HEK293 (cell line): ENCODE results near the gene FA2H.

Source experiments
- BCL11B ChIP-seq: fragments of 450-650 bp; formaldehyde crosslinking; IDR thresholded peaks from 2 replicates; pipeline ENCODE4 v1.5.1; 2016; ENCODE audit warnings: low read depth, missing biosample characterization, missing genetic modification characterization
- KLF9 ChIP-seq: fragments of 450-650 bp; formaldehyde crosslinking; IDR thresholded peaks from 2 replicates; pipeline ENCODE4 v1.5.1; 2016; ENCODE audit warnings: missing biosample characterization, missing genetic modification characterization, low read depth
- ZBTB1 ChIP-seq: fragments of 450-650 bp; formaldehyde crosslinking; IDR thresholded peaks from 2 replicates; pipeline ENCODE4 v1.5.1; 2016; ENCODE audit warnings: missing biosample characterization, missing genetic modification characterization
- ZBTB20 ChIP-seq: fragments of 450-650 bp; formaldehyde crosslinking; IDR thresholded peaks from 2 replicates; pipeline ENCODE4 v1.5.1; 2016; ENCODE audit warnings: missing biosample characterization, missing genetic modification characterization
- ZBTB8A ChIP-seq: fragments of 450-650 bp; formaldehyde crosslinking; IDR thresholded peaks from 2 replicates; pipeline ENCODE4 v1.5.1; 2016; ENCODE audit warnings: missing biosample characterization, missing genetic modification characterization
- ZFP3 ChIP-seq: fragments of 450-650 bp; formaldehyde crosslinking; IDR thresholded peaks from 2 replicates; pipeline ENCODE4 v1.5.1; 2016; ENCODE audit warnings: low read depth, missing biosample characterization, missing genetic modification characterization
- ZNF10 ChIP-seq: fragments of 450-650 bp; formaldehyde crosslinking; IDR thresholded peaks from 2 replicates; pipeline ENCODE4 v1.5.1; 2017; ENCODE audit warnings: missing biosample characterization, missing genetic modification characterization
- ZNF140 ChIP-seq: fragments of 450-650 bp; formaldehyde crosslinking; IDR thresholded peaks from 2 replicates; pipeline ENCODE4 v1.5.1; 2016; ENCODE audit warnings: missing biosample characterization, missing genetic modification characterization
- ZNF174 ChIP-seq: fragments of 450-650 bp; formaldehyde crosslinking; IDR thresholded peaks from 2 replicates; pipeline ENCODE4 v1.5.0; 2017; ENCODE audit warnings: missing biosample characterization, mild to moderate bottlenecking, missing genetic modification characterization
- ZNF211 ChIP-seq: fragments of 450-650 bp; formaldehyde crosslinking; IDR thresholded peaks from 2 replicates; pipeline ENCODE4 v1.5.1; 2016; ENCODE audit warnings: low read depth, missing biosample characterization, missing genetic modification characterization
- ZNF274 ChIP-seq, 2 experiments: fragments of 200-500 bp in 1 of 2; fragments of 450-650 bp in 1 of 2; sonication (Bioruptor generic) in 1 of 2; formaldehyde crosslinking in 1 of 2; IDR thresholded peaks; 2 replicates each; pipeline versions ENCODE4 v1.5.1 to v1.6.1; 2014 to 2016; ENCODE audit warnings: borderline replicate concordance in 1 of 2, inconsistent platforms in 1 of 2, low read length in 1 of 2, missing biosample characterization in 1 of 2, missing genetic modification characterization in 1 of 2
- ZNF311 ChIP-seq: fragments of 450-650 bp; formaldehyde crosslinking; IDR thresholded peaks from 2 replicates; pipeline ENCODE4 v1.5.1; 2017; ENCODE audit warnings: missing biosample characterization, missing genetic modification characterization, borderline replicate concordance
- ZNF335 ChIP-seq: fragments of 450-650 bp; formaldehyde crosslinking; conservative IDR thresholded peaks from 2 replicates; pipeline ENCODE4 v1.5.1; 2016; ENCODE audit warnings: missing biosample characterization, missing genetic modification characterization
- ZNF341 ChIP-seq: fragments of 450-650 bp; formaldehyde crosslinking; IDR thresholded peaks from 2 replicates; pipeline ENCODE4; 2016; ENCODE audit warnings: low read depth, missing biosample characterization, missing genetic modification characterization
- ZNF366 ChIP-seq: fragments of 450-650 bp; formaldehyde crosslinking; conservative IDR thresholded peaks from 2 replicates; pipeline ENCODE4 v1.5.1; 2016; ENCODE audit warnings: missing biosample characterization, missing genetic modification characterization
- ZNF391 ChIP-seq: fragments of 450-650 bp; formaldehyde crosslinking; IDR thresholded peaks from 2 replicates; pipeline ENCODE4 v1.5.1; 2016; ENCODE audit warnings: low read depth, missing biosample characterization, missing genetic modification characterization, borderline replicate concordance
- ZNF404 ChIP-seq: fragments of 450-650 bp; formaldehyde crosslinking; IDR thresholded peaks from 2 replicates; pipeline ENCODE4 v1.5.1; 2017; ENCODE audit warnings: missing biosample characterization, missing genetic modification characterization
- ZNF416 ChIP-seq: fragments of 450-650 bp; formaldehyde crosslinking; IDR thresholded peaks from 2 replicates; pipeline ENCODE4 v1.5.1; 2016; ENCODE audit warnings: missing biosample characterization, missing genetic modification characterization
- ZNF423 ChIP-seq: fragments of 450-650 bp; formaldehyde crosslinking; IDR thresholded peaks from 2 replicates; pipeline ENCODE4 v1.5.1; 2016; ENCODE audit warnings: missing biosample characterization, missing genetic modification characterization
- ZNF426 ChIP-seq: fragments of 450-650 bp; formaldehyde crosslinking; IDR thresholded peaks from 2 replicates; pipeline ENCODE4 v1.5.1; 2017; ENCODE audit warnings: missing biosample characterization, missing genetic modification characterization, mild to moderate bottlenecking, inconsistent platforms, moderate library complexity
- ZNF510 ChIP-seq: fragments of 450-650 bp; formaldehyde crosslinking; IDR thresholded peaks from 2 replicates; pipeline ENCODE4 v1.5.1; 2018; ENCODE audit warnings: mild to moderate bottlenecking, missing genetic modification characterization, missing biosample characterization; ENCODE audit not compliant: insufficient replicate concordance
- ZNF549 ChIP-seq: fragments of 450-650 bp; IDR thresholded peaks from 2 replicates; pipeline ENCODE4 v1.5.1; 2018; ENCODE audit warnings: missing biosample characterization, missing genetic modification characterization, mild to moderate bottlenecking, inconsistent platforms, moderate library complexity
- ZNF555 ChIP-seq: fragments of 450-650 bp; formaldehyde crosslinking; conservative IDR thresholded peaks from 2 replicates; pipeline ENCODE4 v1.5.1; 2017; ENCODE audit warnings: missing biosample characterization, mild to moderate bottlenecking, missing genetic modification characterization, inconsistent platforms
- ZNF560 ChIP-seq: fragments of 450-650 bp; formaldehyde crosslinking; IDR thresholded peaks from 2 replicates; pipeline ENCODE4 v1.5.1; 2017; ENCODE audit warnings: missing biosample characterization, missing genetic modification characterization, borderline replicate concordance
- ZNF623 ChIP-seq: fragments of 450-650 bp; formaldehyde crosslinking; IDR thresholded peaks from 2 replicates; pipeline ENCODE4 v1.5.1; 2016; ENCODE audit warnings: missing biosample characterization, missing genetic modification characterization
- ZNF629 ChIP-seq: fragments of 450-650 bp; formaldehyde crosslinking; IDR thresholded peaks from 2 replicates; pipeline ENCODE4 v1.5.1; 2017; ENCODE audit warnings: missing biosample characterization, missing genetic modification characterization
- ZNF776 ChIP-seq: fragments of 450-650 bp; formaldehyde crosslinking; IDR thresholded peaks from 2 replicates; pipeline ENCODE4 v1.5.0; 2017; ENCODE audit warnings: missing biosample characterization, missing genetic modification characterization, borderline replicate concordance
- TF ChIP-seq, protein P1 (sequence below): fragments of 450-650 bp; formaldehyde crosslinking; IDR thresholded peaks from 2 replicates; pipeline ENCODE4 v1.5.1; 2016; ENCODE audit warnings: missing biosample characterization, missing genetic modification characterization
- TF ChIP-seq, protein P2 (sequence below): fragments of 450-650 bp; formaldehyde crosslinking; IDR thresholded peaks from 2 replicates; pipeline ENCODE4 v1.5.1; 2016; ENCODE audit warnings: missing biosample characterization, missing genetic modification characterization
- TF ChIP-seq, protein P3 (sequence below): fragments of 450-650 bp; formaldehyde crosslinking; IDR thresholded peaks from 2 replicates; pipeline ENCODE4 v1.5.1; 2017; ENCODE audit warnings: missing biosample characterization, missing genetic modification characterization
- TF ChIP-seq, protein P4 (sequence below): fragments of 450-650 bp; formaldehyde crosslinking; IDR thresholded peaks from 2 replicates; pipeline ENCODE4 v1.5.1; 2016; ENCODE audit warnings: missing biosample characterization, missing genetic modification characterization
- TF ChIP-seq, protein P5 (sequence below): sonication (generic); formaldehyde crosslinking; IDR thresholded peaks from 2 replicates; pipeline ENCODE4 v1.8.1; 2022; ENCODE audit warnings: mild to moderate bottlenecking, moderate library complexity, missing genetic modification reagents

FA2H gene

DNA sequence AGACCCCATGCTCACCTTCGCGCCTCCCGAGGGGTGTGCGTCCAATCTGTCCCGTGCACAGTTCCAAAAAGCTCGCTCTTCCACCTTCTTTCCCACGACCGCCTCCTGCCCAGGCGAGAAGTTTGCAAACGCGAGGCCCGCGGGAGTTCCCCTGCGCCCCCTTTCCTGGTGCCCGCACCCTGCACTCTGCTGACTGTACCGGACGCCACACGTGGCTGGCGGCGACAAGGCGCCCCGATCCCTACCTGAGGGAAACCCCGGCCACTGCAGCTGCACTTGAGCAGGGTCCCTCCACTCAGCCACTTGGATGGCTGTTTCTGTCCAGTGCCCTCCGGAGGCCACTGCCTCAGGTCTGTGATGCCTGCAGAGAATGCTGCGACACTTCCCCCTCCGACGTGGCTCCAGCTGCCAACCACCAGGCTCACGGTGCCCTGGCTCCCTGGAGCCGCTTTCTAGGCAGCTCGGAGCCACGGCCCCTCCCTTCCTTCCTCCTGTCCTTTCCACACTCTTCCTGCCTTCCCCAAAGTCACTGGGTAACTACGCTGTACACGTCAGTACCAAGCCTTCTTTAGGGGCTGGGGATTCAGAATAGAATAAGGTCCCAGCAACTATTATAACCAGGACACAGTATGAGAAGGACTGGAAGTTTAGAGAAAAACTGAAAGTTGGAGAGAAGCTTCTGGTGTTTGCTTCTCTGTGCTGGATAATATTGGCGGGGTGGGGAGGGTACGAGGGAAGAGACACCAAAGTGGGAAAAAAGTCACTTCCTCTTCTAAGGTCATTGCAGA is 74.0 kb downstream of the FA2H start, which contains the start of gene MLKL (continued):
- TF ChIP-seq, protein P1, sequence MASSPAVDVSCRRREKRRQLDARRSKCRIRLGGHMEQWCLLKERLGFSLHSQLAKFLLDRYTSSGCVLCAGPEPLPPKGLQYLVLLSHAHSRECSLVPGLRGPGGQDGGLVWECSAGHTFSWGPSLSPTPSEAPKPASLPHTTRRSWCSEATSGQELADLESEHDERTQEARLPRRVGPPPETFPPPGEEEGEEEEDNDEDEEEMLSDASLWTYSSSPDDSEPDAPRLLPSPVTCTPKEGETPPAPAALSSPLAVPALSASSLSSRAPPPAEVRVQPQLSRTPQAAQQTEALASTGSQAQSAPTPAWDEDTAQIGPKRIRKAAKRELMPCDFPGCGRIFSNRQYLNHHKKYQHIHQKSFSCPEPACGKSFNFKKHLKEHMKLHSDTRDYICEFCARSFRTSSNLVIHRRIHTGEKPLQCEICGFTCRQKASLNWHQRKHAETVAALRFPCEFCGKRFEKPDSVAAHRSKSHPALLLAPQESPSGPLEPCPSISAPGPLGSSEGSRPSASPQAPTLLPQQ (tag by site-specific recombination): 0 out of 2 replicates have a peak, but pooled peaks have one; percentile 24
- TF ChIP-seq ZNF560 (tag by site-specific recombination): no peak
- TF ChIP-seq ZNF311 (tag by site-specific recombination): no peak
- TF ChIP-seq ZNF140 (tag by site-specific recombination): no peak
- TF ChIP-seq ZNF211 (tag by site-specific recombination): no peak
- TF ChIP-seq, protein P2, sequence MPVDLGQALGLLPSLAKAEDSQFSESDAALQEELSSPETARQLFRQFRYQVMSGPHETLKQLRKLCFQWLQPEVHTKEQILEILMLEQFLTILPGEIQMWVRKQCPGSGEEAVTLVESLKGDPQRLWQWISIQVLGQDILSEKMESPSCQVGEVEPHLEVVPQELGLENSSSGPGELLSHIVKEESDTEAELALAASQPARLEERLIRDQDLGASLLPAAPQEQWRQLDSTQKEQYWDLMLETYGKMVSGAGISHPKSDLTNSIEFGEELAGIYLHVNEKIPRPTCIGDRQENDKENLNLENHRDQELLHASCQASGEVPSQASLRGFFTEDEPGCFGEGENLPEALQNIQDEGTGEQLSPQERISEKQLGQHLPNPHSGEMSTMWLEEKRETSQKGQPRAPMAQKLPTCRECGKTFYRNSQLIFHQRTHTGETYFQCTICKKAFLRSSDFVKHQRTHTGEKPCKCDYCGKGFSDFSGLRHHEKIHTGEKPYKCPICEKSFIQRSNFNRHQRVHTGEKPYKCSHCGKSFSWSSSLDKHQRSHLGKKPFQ (tag by site-specific recombination): no peak
- TF ChIP-seq, protein P3, sequence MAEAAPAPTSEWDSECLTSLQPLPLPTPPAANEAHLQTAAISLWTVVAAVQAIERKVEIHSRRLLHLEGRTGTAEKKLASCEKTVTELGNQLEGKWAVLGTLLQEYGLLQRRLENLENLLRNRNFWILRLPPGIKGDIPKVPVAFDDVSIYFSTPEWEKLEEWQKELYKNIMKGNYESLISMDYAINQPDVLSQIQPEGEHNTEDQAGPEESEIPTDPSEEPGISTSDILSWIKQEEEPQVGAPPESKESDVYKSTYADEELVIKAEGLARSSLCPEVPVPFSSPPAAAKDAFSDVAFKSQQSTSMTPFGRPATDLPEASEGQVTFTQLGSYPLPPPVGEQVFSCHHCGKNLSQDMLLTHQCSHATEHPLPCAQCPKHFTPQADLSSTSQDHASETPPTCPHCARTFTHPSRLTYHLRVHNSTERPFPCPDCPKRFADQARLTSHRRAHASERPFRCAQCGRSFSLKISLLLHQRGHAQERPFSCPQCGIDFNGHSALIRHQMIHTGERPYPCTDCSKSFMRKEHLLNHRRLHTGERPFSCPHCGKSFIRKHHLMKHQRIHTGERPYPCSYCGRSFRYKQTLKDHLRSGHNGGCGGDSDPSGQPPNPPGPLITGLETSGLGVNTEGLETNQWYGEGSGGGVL (tag by site-specific recombination): no peak; the same call in none of the 2 replicates
- TF ChIP-seq ZNF10 (tag by site-specific recombination): 0 out of 2 replicates have a peak, but pooled peaks have one; percentile 14
- no peak for TF ChIP-seq ZFP3 (tag by site-specific recombination)
- TF ChIP-seq ZNF404 (tag by site-specific recombination): no peak
- no peak for TF ChIP-seq ZNF391 (tag by site-specific recombination)
- 0 out of 2 replicates have a peak, but pooled peaks have one; percentile 25 for TF ChIP-seq ZNF366 (tag by site-specific recombination)
- TF ChIP-seq KLF9 (tag by site-specific recombination): no peak; the same call in 1 of the 2 replicates
- peak; percentile 57 for TF ChIP-seq ZBTB8A (tag by site-specific recombination)
- TF ChIP-seq ZBTB20: peak; percentile 96
- no peak for TF ChIP-seq ZNF174 (tag by site-specific recombination)
- TF ChIP-seq, protein P4, sequence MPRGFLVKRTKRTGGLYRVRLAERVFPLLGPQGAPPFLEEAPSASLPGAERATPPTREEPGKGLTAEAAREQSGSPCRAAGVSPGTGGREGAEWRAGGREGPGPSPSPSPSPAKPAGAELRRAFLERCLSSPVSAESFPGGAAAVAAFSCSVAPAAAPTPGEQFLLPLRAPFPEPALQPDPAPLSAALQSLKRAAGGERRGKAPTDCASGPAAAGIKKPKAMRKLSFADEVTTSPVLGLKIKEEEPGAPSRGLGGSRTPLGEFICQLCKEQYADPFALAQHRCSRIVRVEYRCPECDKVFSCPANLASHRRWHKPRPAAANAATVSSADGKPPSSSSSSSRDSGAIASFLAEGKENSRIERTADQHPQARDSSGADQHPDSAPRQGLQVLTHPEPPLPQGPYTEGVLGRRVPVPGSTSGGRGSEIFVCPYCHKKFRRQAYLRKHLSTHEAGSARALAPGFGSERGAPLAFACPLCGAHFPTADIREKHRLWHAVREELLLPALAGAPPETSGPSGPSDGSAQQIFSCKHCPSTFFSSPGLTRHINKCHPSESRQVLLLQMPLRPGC (tag by site-specific recombination): no peak
- peak; percentile 78 for TF ChIP-seq ZNF341 (tag by site-specific recombination)
- no peak for TF ChIP-seq BCL11B (tag by site-specific recombination)
- TF ChIP-seq ZNF623 (tag by site-specific recombination): no peak
- TF ChIP-seq ZNF629 (tag by site-specific recombination): no peak
- TF ChIP-seq ZNF555 (tag by site-specific recombination): no peak
- TF ChIP-seq ZNF423: no peak
- TF ChIP-seq ZNF776 (tag by site-specific recombination): no peak
- TF ChIP-seq ZBTB1: no peak
- no peak for TF ChIP-seq ZNF426 (tag by site-specific recombination)
- no peak for TF ChIP-seq ZNF274 (IDR thresholded peaks at IDR 0.05; ENCODE audit: low read length)
- TF ChIP-seq ZNF274 (tag by site-specific recombination; IDR thresholded peaks at IDR 0.05; ENCODE audit: borderline replicate concordance): no peak
- TF ChIP-seq, protein P5, sequence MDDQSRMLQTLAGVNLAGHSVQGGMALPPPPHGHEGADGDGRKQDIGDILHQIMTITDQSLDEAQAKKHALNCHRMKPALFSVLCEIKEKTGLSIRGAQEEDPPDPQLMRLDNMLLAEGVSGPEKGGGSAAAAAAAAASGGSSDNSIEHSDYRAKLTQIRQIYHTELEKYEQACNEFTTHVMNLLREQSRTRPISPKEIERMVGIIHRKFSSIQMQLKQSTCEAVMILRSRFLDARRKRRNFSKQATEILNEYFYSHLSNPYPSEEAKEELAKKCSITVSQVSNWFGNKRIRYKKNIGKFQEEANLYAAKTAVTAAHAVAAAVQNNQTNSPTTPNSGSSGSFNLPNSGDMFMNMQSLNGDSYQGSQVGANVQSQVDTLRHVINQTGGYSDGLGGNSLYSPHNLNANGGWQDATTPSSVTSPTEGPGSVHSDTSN (CRISPR knock-in tag): no peak; the same call in 1 of the 2 replicates
- peak; percentile 73 for TF ChIP-seq ZNF335
- TF ChIP-seq ZNF549 (tag by site-specific recombination): no peak
- TF ChIP-seq ZNF416 (tag by site-specific recombination): no peak
- no peak for TF ChIP-seq ZNF510 (tag by site-specific recombination)
